HG03378 (cell line): Measurements from ENCODE around the gene SKIC2.
"Not testable (repeated sequence)": the region's sequence is repeated elsewhere in the genome, so short reads cannot be mapped to it uniquely, and the experiment has no call there.

Experiments
- ATAC-seq: cut with Tn5 transposase; IDR thresholded peaks from one replicate; pipeline ENCODE4 v1.9.1; 2021; ENCODE audit warnings: mild to moderate bottlenecking, moderate library complexity; ENCODE audit not compliant: unreplicated experiment

SKIC2 gene

GRCh38 chr6:31958741-31959739 is at the start of gene SKIC2, which contains the start of gene NELFE:
SKIC2 (plus strand) TSS chr6:31959175; CDS start chr6:31959193, 18 bp downstream.
NELFE (minus strand) TSS chr6:31958971; CDS start chr6:31958446, 525 bp downstream.
- ATAC-seq, result peak; percentile 87

GRCh38 chr6:31909298-31909697 is 49.7 kb upstream of the SKIC2 start:
- ATAC-seq, result not testable (repeated sequence)

- no peak for ATAC-seq
Measured at GRCh38 chr6:31911826-31912585, 47.0 kb upstream of the SKIC2 start.

- no peak for ATAC-seq
Measured at GRCh38 chr6:31915351-31915750, 43.6 kb upstream of the SKIC2 start.

GRCh38 chr6:31915756-31916155 is 43.2 kb upstream of the SKIC2 start:
- no peak for ATAC-seq

GRCh38 chr6:31918069-31918720 is 40.8 kb upstream of the SKIC2 start:
- ATAC-seq, result no peak

- no peak for ATAC-seq
Measured at GRCh38 chr6:31919624-31920303, 39.2 kb upstream of the SKIC2 start.

GRCh38 chr6:31920811-31921210 is 38.2 kb upstream of the SKIC2 start:
- no peak for ATAC-seq

- no peak for ATAC-seq
Measured at GRCh38 chr6:31922942-31923341, 36.0 kb upstream of the SKIC2 start.

- ATAC-seq, result no peak
Measured at GRCh38 chr6:31927242-31927862, 31.6 kb upstream of the SKIC2 start, which contains the start of gene C2. C2 (plus strand) TSS chr6:31927717; CDS start chr6:31927753, 36 bp downstream.

GRCh38 chr6:31927863-31928671 is 30.9 kb upstream of the SKIC2 start:
- ATAC-seq, result no peak

GRCh38 chr6:31928672-31928939 is 30.4 kb upstream of the SKIC2 start:
- ATAC-seq, result no peak

- no peak for ATAC-seq
Measured at GRCh38 chr6:31930962-31931361, 28.0 kb upstream of the SKIC2 start.

- ATAC-seq, result not testable (repeated sequence)
Measured at GRCh38 chr6:31932137-31932536, 26.8 kb upstream of the SKIC2 start.

GRCh38 chr6:31933537-31933936 is 25.4 kb upstream of the SKIC2 start:
- no peak for ATAC-seq

- ATAC-seq, result no peak
Measured at GRCh38 chr6:31935021-31935420, 24.0 kb upstream of the SKIC2 start.

- no peak for ATAC-seq
Measured at GRCh38 chr6:31935823-31936222, 23.2 kb upstream of the SKIC2 start.

GRCh38 chr6:31940256-31940664 is 18.7 kb upstream of the SKIC2 start:
- ATAC-seq, result no peak

- ATAC-seq, result no peak
Measured at GRCh38 chr6:31943742-31944141, 15.2 kb upstream of the SKIC2 start.
